SHP77 (cell line): ENCODE data around the gene TRIM59.
A peak's percentile ranks its signal among the peaks of the same experiment; 100 is the strongest.

Experiments used
- DNase-seq, 2 experiments: peaks; one replicate each; lab custom pipeline; 2025; lab: John Stamatoyannopoulos, UW

TRIM59 gene

GRCh38 chr3:160449636-160450598 is at the start of gene TRIM59:
Gene TRIM59 (minus strand): TSS chr3:160449786. CDS start chr3:160439183, 10,603 bp downstream.
- DNase-seq = no peak

GRCh38 chr3:160498202-160498601 is 48.6 kb upstream of the TRIM59 start:
- no peak for DNase-seq

- no peak for DNase-seq
Observed at GRCh38 chr3:160490166-160490565, 40.6 kb upstream of the TRIM59 start.

GRCh38 chr3:160486459-160486869 is 36.9 kb upstream of the TRIM59 start:
- peak; percentile 13 to 50 for DNase-seq

GRCh38 chr3:160482796-160483195 is 33.2 kb upstream of the TRIM59 start:
- DNase-seq = no peak

GRCh38 chr3:160481856-160482255 is 32.3 kb upstream of the TRIM59 start:
- no peak for DNase-seq

- DNase-seq = no peak
Observed at GRCh38 chr3:160480931-160481330, 31.3 kb upstream of the TRIM59 start.

GRCh38 chr3:160479376-160479775 is 29.8 kb upstream of the TRIM59 start:
- DNase-seq = no peak

- DNase-seq = no peak
Observed at GRCh38 chr3:160478338-160478737, 28.8 kb upstream of the TRIM59 start.

- DNase-seq = no peak
Observed at GRCh38 chr3:160477750-160478149, 28.2 kb upstream of the TRIM59 start.

- DNase-seq = no peak
Observed at GRCh38 chr3:160475884-160476283, 26.3 kb upstream of the TRIM59 start.

- no peak for DNase-seq
Observed at GRCh38 chr3:160475153-160475552, 25.6 kb upstream of the TRIM59 start.

- DNase-seq = no peak
Observed at GRCh38 chr3:160474416-160474838, 24.8 kb upstream of the TRIM59 start.

GRCh38 chr3:160473978-160474377 is 24.4 kb upstream of the TRIM59 start:
- DNase-seq = no peak

GRCh38 chr3:160473221-160473620 is 23.6 kb upstream of the TRIM59 start:
- no peak for DNase-seq

- no peak for DNase-seq
Observed at GRCh38 chr3:160472344-160472743, 22.8 kb upstream of the TRIM59 start.

- no peak for DNase-seq
Observed at GRCh38 chr3:160471892-160472291, 22.3 kb upstream of the TRIM59 start.

- DNase-seq = no peak
Observed at GRCh38 chr3:160470181-160470580, 20.6 kb upstream of the TRIM59 start.

GRCh38 chr3:160464971-160465370 is 15.4 kb upstream of the TRIM59 start:
- no peak for DNase-seq

GRCh38 chr3:160464321-160464720 is 14.7 kb upstream of the TRIM59 start:
- no peak for DNase-seq

GRCh38 chr3:160460033-160460432 is 10.4 kb upstream of the TRIM59 start:
- no peak for DNase-seq

- DNase-seq = no peak
Observed at GRCh38 chr3:160459450-160459970, 9.9 kb upstream of the TRIM59 start.

- DNase-seq = no peak
Observed at GRCh38 chr3:160458151-160458550, 8.6 kb upstream of the TRIM59 start.
